ENCODE data around the gene EPHB1. TPM values are rescaled to one million over a fixed set of nuclear protein-coding genes. Genes with fewer than 3 reads are reported as not detected.
A peak's percentile ranks its signal among the peaks of the same experiment; 100 is the strongest.

Gene EPHB1
- total RNA-seq, 1 donor from 2014 or later: 0.53 TPM

- Histone ChIP-seq H3K27ac (no peak overlapping the region), H3K4me1 (no peaks in the 10 kb centered on the region), H3K36me3 (no peaks in the 10 kb centered on the region), H3K9me3 (no peaks in the 10 kb centered on the region), H3K27me3 (no peaks in the 10 kb centered on the region), H3K4me3 (no peak overlapping the region)
- intact Hi-C loops (cut with DNase I): no loop called here
- TF ChIP-seq, protein P1, sequence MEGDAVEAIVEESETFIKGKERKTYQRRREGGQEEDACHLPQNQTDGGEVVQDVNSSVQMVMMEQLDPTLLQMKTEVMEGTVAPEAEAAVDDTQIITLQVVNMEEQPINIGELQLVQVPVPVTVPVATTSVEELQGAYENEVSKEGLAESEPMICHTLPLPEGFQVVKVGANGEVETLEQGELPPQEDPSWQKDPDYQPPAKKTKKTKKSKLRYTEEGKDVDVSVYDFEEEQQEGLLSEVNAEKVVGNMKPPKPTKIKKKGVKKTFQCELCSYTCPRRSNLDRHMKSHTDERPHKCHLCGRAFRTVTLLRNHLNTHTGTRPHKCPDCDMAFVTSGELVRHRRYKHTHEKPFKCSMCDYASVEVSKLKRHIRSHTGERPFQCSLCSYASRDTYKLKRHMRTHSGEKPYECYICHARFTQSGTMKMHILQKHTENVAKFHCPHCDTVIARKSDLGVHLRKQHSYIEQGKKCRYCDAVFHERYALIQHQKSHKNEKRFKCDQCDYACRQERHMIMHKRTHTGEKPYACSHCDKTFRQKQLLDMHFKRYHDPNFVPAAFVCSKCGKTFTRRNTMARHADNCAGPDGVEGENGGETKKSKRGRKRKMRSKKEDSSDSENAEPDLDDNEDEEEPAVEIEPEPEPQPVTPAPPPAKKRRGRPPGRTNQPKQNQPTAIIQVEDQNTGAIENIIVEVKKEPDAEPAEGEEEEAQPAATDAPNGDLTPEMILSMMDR (IDR thresholded peaks at IDR 0.05): no peak
- no peak for DNase-seq (ENCODE audit: low spot score in 2 of 2)
Measured at GRCh38 chr3:134873789-134874188, 78.7 kb downstream of the EPHB1 start.

- H3K27me3 ChIP-seq: no peaks in the 10 kb centered on the region
- H3K9me3 ChIP-seq: no peaks in the 10 kb centered on the region
- intact Hi-C loops (cut with DNase I): no loop called here
- no peaks in the 10 kb centered on the region for H3K4me1 ChIP-seq
- H3K4me3 ChIP-seq: no peak overlapping the region
- no peak overlapping the region for H3K27ac ChIP-seq
- TF ChIP-seq, protein P1 (IDR thresholded peaks at IDR 0.05): no peak
- no peaks in the 10 kb centered on the region for H3K36me3 ChIP-seq
- peak in 1 of 2 donors; percentile 28 for DNase-seq (ENCODE audit: low spot score in 2 of 2)
Measured at GRCh38 chr3:134874737-134875413, 79.8 kb downstream of the EPHB1 start.

DNA sequence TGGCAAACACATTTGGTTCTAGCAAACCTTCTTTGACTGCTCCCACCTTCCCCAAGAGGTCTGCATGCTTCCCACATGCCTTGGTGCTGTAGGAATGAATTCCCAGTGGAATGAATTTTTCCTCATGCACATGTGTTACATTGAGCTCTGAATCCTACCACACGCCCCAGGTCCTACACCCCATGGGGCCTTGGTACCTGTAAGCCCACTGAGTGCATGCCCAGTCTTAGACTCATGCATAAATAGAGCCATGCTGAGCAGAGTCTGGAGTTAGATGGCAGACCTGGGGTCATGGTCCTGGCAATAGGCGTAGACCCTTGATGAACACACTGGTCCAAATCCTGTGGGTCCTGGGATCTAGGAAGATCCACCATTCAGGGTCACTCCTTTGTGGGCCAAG is 81.8 kb downstream of the EPHB1 start:
- no peaks in the 10 kb centered on the region for H3K9me3 ChIP-seq
- H3K4me1 ChIP-seq: no peaks in the 10 kb centered on the region
- no peak overlapping the region for H3K27ac ChIP-seq
- TF ChIP-seq, protein P1 (IDR thresholded peaks at IDR 0.05): no peak
- H3K4me3 ChIP-seq: no peak overlapping the region
- DNase-seq (ENCODE audit: low spot score in 2 of 2): no peak
- no peaks in the 10 kb centered on the region for H3K36me3 ChIP-seq
- H3K27me3 ChIP-seq: no peaks in the 10 kb centered on the region
- intact Hi-C loops (cut with DNase I): no loop called here

DNA sequence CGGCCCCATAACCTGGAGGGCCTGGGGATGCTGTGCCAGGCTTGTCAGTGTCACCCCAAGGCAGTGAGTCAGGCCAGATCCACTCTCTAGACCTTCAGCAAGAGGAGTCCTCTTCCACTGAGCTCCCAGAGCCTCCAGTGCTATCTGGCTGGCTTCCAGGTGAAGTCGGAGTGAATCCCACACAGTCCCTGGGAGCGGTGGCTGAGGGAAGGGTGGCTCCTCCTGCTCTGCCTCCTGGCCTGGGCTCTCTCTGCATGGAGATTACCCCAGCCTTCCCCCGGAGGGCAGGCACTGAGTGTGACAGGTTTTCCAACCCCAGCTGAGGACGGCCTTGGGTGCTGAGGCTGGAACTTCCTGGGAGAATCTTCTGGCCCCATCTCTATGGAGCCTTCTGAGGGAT is 82.7 kb downstream of the EPHB1 start:
- Histone ChIP-seq H3K27ac (no peak overlapping the region), H3K9me3 (no peaks in the 10 kb centered on the region), H3K36me3 (no peaks in the 10 kb centered on the region), H3K4me1 (no peaks in the 10 kb centered on the region), H3K4me3 (no peak overlapping the region), H3K27me3 (no peaks in the 10 kb centered on the region)
- no peak for DNase-seq (ENCODE audit: low spot score in 2 of 2)
- TF ChIP-seq, protein P1 (IDR thresholded peaks at IDR 0.05): no peak
- intact Hi-C loops (cut with DNase I): no loop called here

DNA sequence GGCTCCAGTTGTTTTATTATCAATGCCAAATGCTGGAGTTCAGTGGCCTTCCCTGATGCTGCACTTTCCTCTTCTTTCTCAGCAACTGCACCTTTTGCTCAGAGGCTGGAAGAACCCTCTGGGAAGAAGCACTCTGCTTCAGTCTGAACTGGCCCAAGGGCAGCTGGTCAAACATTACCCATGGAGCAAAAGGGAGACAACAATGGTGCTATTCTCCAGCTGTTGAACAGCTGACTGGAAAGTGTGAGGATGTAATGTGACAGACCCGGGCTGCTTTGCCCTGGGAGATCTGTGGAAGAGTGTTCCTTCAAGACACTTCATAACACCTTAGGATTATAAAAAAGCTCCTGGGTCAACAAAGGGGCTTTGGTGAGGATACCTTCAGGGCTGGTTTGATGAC is 84.9 kb downstream of the EPHB1 start:
- TF ChIP-seq, protein P1 (IDR thresholded peaks at IDR 0.05): no peak
- Histone ChIP-seq H3K27ac (no peak overlapping the region), H3K9me3 (no peaks in the 10 kb centered on the region), H3K36me3 (no peaks in the 10 kb centered on the region), H3K4me1 (no peaks in the 10 kb centered on the region), H3K4me3 (no peak overlapping the region), H3K27me3 (no peaks in the 10 kb centered on the region)
- intact Hi-C loops (cut with DNase I): no loop called here
- no peak for DNase-seq (ENCODE audit: low spot score in 2 of 2)

- Histone ChIP-seq H3K4me3 (no peak overlapping the region), H3K9me3 (no peaks in the 10 kb centered on the region), H3K4me1 (no peaks in the 10 kb centered on the region), H3K27me3 (no peaks in the 10 kb centered on the region), H3K27ac (no peak overlapping the region), H3K36me3 (no peaks in the 10 kb centered on the region)
- intact Hi-C loops (cut with DNase I): no loop called here
- TF ChIP-seq, protein P1 (IDR thresholded peaks at IDR 0.05): no peak
- no peak for DNase-seq (ENCODE audit: low spot score in 2 of 2)
Measured at GRCh38 chr3:134880431-134880830, 85.4 kb downstream of the EPHB1 start.

All from ascending aorta (tissue), 2 donors.